Measurements from ENCODE around the gene NMRK2.

The NMRK2 gene

DNA sequence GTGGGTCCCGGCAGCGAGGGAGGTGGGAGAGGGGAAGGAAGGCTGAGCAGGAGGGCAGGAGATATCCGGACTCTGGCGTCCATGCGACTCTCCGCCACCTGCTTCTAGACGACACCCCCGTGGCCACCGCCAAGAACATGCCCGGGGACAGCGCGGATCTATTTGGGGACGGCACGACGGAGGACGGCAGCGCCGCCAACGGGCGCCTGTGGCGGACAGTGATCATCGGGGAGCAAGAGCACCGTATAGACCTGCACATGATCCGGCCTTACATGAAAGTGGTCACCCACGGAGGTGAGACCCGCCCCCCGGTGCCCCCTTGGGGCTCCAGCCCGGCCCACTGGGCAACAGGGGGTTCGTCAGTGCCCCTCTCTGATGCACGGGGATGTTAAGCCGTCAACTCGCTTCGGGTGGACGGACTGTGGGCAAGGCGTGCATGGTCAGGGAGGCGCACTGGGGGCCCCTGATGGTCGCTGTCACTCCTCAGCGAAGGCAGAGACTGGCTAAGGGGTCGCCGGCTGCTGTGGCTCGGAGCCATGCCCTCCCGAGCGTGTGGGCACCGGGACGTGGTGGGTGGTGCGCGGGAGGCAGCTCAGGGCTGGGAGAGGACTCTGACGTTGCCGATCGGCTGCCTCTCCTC lies 25.1 kb upstream of the NMRK2 start:
- no peak overlapping the region for H3K27ac ChIP-seq (ENCODE audit: low read depth, low read length)
- peaks cover 54% of the 10 kb centered on the region for H3K36me3 ChIP-seq (ENCODE audit: control insufficient read depth, insufficient read depth, low read length)
- no peak overlapping the region for H3K4me3 ChIP-seq (ENCODE audit: low read depth, low read length)
- H3K27me3 ChIP-seq (ENCODE audit: control insufficient read depth, insufficient read depth, low read length): no peaks in the 10 kb centered on the region
- no peak overlapping the region for H3K9ac ChIP-seq (ENCODE audit: low read depth, low read length)
- no peaks in the 10 kb centered on the region for H3K4me1 ChIP-seq (ENCODE audit: control insufficient read depth, insufficient read depth, low read length)
- peaks cover 13% of the 10 kb centered on the region for H3K9me3 ChIP-seq (ENCODE audit: control insufficient read depth, insufficient read depth, low read length)

DNA sequence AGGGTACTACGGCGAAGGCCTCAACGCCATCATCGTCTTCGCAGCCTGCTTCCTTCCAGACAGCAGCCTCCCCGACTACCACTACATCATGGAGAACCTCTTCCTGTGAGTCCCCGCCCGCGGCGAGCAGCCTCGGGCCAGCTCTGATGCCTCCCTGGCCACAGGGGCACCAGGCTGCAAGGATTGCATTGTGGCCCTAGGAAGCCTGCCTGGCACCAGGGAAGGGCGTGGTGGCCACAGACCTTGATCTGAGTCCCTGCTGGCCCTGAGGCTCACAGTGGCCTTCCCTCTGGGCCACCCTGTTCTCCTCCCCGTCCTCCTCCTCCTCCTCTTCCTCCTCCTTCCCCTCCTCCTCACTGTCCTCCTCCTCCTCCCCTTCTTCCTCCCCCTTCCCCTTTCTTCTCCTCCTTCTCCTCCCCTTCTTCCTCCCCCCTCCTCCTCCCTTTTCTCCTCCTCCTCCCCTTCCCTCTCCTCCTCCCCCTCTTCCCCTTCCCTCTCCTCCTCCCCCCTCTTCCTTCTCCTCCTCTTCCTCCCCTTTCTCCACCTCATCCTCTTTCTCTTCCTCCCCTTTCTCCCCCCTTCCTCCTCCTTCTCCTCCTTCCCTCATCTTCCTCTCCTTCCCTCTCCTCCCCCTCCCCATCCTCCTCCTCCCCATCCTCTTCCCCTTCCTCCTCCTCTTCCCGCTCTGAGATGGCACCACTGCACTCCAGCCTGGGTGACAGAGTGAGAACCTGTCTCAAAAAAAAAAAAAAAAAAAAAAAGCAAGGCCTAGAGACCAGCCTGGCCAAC lies 24.4 kb upstream of the NMRK2 start:
- Histone ChIP-seq H3K9me3 (ENCODE audit: control insufficient read depth, insufficient read depth, low read length) (peaks cover 13% of the 10 kb centered on the region), H3K4me3 (ENCODE audit: low read depth, low read length) (no peak overlapping the region), H3K9ac (ENCODE audit: low read depth, low read length) (no peak overlapping the region), H3K4me1 (ENCODE audit: control insufficient read depth, insufficient read depth, low read length) (no peaks in the 10 kb centered on the region), H3K27ac (ENCODE audit: low read depth, low read length) (no peak overlapping the region), H3K27me3 (ENCODE audit: control insufficient read depth, insufficient read depth, low read length) (no peaks in the 10 kb centered on the region), H3K36me3 (ENCODE audit: control insufficient read depth, insufficient read depth, low read length) (peaks cover 59% of the 10 kb centered on the region)

DNA sequence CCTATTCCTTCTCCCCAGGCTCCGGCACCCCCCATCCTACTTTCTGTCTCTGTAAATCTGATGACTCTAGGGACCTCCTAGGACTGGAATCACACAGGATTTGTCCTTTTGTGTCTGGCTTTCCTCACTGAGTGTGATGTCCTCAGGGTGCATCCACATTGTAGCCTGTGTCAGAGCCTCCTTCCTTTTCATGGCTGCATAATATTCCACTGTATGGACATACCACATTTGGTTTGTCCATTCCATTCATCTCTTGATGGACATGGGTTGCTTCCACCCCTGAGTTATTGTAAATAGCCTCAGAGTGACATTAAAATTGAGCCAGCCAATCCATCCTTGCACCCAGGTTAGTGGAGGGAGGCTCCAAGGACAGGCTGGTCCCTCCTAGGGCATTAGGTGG lies 22.8 kb upstream of the NMRK2 start:
- Histone ChIP-seq H3K36me3 (ENCODE audit: control insufficient read depth, insufficient read depth, low read length) (peaks cover 59% of the 10 kb centered on the region), H3K4me3 (ENCODE audit: low read depth, low read length) (no peak overlapping the region), H3K27ac (ENCODE audit: low read depth, low read length) (no peak overlapping the region), H3K9me3 (ENCODE audit: control insufficient read depth, insufficient read depth, low read length) (peaks cover 13% of the 10 kb centered on the region), H3K27me3 (ENCODE audit: control insufficient read depth, insufficient read depth, low read length) (no peaks in the 10 kb centered on the region), H3K4me1 (ENCODE audit: control insufficient read depth, insufficient read depth, low read length) (no peaks in the 10 kb centered on the region), H3K9ac (ENCODE audit: low read depth, low read length) (no peak overlapping the region)

DNA sequence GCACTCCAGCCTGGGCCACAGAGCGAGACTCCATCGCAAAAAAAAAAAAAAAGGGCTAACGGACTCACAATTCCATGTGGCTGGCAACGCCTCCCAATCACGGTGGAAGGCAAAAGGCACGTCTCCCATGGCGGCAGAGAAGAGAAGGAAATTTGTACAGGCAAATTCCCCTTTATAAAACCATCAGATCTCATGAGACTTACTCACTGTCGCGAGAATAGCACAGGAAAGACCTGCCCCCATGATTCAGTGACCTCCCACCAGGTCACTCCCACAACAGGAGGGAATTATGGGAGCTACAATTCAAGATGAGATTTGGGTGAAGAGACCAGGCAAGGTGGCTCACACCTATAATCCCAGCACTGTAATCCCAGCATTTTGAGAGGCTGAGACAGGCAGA lies 18.7 kb upstream of the NMRK2 start:
- Histone ChIP-seq H3K9ac (ENCODE audit: low read depth, low read length) (no peak overlapping the region), H3K9me3 (ENCODE audit: control insufficient read depth, insufficient read depth, low read length) (peaks cover 12% of the 10 kb centered on the region), H3K4me1 (ENCODE audit: control insufficient read depth, insufficient read depth, low read length) (no peaks in the 10 kb centered on the region), H3K36me3 (ENCODE audit: control insufficient read depth, insufficient read depth, low read length) (peaks cover 53% of the 10 kb centered on the region), H3K27me3 (ENCODE audit: control insufficient read depth, insufficient read depth, low read length) (no peaks in the 10 kb centered on the region), H3K4me3 (ENCODE audit: low read depth, low read length) (no peak overlapping the region), H3K27ac (ENCODE audit: low read depth, low read length) (no peak overlapping the region)

DNA sequence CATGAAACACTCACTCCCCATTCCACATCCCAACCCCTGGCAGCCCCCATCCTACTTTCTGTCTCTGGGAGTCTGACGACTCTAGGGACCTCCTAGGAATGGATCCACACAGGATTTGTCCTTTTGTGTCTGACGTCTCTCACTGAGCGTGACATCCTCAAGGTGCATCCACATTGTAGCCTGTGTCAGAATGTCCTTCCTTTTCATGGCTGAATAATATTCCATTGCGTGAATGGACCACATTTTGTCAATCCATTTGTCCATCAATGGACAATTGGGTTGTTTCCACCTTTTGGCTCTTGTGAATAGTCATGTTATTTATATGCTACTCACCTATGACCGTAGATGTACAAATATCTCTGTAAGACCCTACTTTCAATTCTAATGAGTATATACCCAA lies 16.8 kb upstream of the NMRK2 start:
- Histone ChIP-seq H3K27ac (ENCODE audit: low read depth, low read length) (no peak overlapping the region), H3K36me3 (ENCODE audit: control insufficient read depth, insufficient read depth, low read length) (peaks cover 50% of the 10 kb centered on the region), H3K27me3 (ENCODE audit: control insufficient read depth, insufficient read depth, low read length) (no peaks in the 10 kb centered on the region), H3K4me1 (ENCODE audit: control insufficient read depth, insufficient read depth, low read length) (no peaks in the 10 kb centered on the region), H3K9me3 (ENCODE audit: control insufficient read depth, insufficient read depth, low read length) (no peaks in the 10 kb centered on the region), H3K4me3 (ENCODE audit: low read depth, low read length) (no peak overlapping the region), H3K9ac (ENCODE audit: low read depth, low read length) (no peak overlapping the region)

DNA sequence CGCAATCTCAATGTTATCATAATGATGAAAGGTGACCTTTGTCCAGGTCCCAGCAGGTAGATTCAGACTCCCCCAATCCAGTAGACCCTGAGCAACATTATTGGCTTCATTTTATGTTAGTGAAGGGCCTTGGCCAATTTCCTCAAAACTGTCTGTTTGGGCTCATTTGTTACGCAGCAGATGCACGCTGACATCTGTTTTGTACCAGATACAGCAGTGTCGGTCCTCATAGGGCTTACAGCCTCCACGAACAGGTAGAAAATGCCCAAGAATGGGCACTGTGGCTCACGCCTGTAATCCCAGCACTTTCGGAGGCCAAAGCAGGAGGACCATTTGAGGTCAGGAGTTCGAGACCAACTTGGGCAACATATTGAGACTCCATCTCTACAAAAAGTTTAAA lies 13.1 kb upstream of the NMRK2 start:
- no peak overlapping the region for H3K4me3 ChIP-seq (ENCODE audit: low read depth, low read length)
- peaks cover 47% of the 10 kb centered on the region for H3K36me3 ChIP-seq (ENCODE audit: control insufficient read depth, insufficient read depth, low read length)
- no peaks in the 10 kb centered on the region for H3K4me1 ChIP-seq (ENCODE audit: control insufficient read depth, insufficient read depth, low read length)
- no peak overlapping the region for H3K27ac ChIP-seq (ENCODE audit: low read depth, low read length)
- H3K9ac ChIP-seq (ENCODE audit: low read depth, low read length): no peak overlapping the region
- H3K27me3 ChIP-seq (ENCODE audit: control insufficient read depth, insufficient read depth, low read length): no peaks in the 10 kb centered on the region
- H3K9me3 ChIP-seq (ENCODE audit: control insufficient read depth, insufficient read depth, low read length): no peaks in the 10 kb centered on the region

DNA sequence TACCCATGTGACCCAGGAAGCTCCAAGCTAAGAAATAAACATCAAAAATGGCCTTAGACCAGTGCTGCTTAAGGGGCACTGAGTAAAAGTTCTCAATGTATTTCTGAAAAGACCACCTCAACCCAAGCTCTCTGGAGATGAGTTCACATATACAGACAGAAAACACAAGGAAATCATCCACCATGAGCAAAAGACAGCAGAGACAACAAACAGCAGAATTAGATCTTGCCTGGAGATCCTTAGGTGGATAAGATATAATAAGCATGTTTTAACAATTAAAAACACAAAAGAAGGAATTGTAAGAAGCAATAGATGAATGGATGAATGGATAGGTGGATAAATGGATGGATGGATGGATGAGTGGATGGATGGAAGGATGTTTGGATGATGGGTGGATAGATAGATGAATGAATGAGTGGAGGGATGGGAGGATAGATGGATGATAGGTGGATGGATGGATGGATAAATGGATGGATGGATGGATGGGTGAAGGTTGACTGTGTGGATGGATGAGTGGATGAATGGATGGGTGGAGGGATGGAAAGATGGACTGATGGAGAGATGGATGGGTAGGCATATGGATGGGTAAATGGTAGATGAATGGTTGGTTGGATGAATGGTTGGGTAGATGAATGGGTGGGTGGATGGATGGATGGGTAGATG lies 9.6 kb upstream of the NMRK2 start:
- H3K36me3 ChIP-seq (ENCODE audit: control insufficient read depth, insufficient read depth, low read length): peaks cover 42% of the 10 kb centered on the region
- H3K9me3 ChIP-seq (ENCODE audit: control insufficient read depth, insufficient read depth, low read length): no peaks in the 10 kb centered on the region
- no peaks in the 10 kb centered on the region for H3K4me1 ChIP-seq (ENCODE audit: control insufficient read depth, insufficient read depth, low read length)

DNA sequence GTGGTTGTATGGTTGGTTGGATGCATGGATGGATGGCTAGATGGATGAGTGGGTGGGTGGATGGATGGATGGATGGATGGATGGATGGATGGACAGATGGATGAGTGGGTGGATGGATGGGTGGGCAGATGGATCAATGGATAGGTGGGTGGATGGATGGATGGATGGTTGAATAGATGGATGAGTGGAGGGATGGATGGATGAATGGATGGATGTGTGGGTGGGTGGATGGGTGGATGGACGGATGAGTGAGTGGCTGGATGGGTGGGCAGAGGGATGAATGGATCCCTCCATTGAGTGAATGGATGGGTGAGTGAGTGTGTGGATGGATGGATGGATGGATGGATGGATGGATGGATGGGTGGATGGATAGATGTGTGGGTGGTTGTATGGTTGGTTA lies 9.0 kb upstream of the NMRK2 start:
- H3K36me3 ChIP-seq (ENCODE audit: control insufficient read depth, insufficient read depth, low read length): peaks cover 36% of the 10 kb centered on the region
- no peak overlapping the region for H3K9ac ChIP-seq (ENCODE audit: low read depth, low read length)
- no peaks in the 10 kb centered on the region for H3K4me1 ChIP-seq (ENCODE audit: control insufficient read depth, insufficient read depth, low read length)
- no peaks in the 10 kb centered on the region for H3K9me3 ChIP-seq (ENCODE audit: control insufficient read depth, insufficient read depth, low read length)
- no peak overlapping the region for H3K4me3 ChIP-seq (ENCODE audit: low read depth, low read length)
- H3K27me3 ChIP-seq (ENCODE audit: control insufficient read depth, insufficient read depth, low read length): no peaks in the 10 kb centered on the region
- no peak overlapping the region for H3K27ac ChIP-seq (ENCODE audit: low read depth, low read length)

More for the DNA sequence above, 9.6 kb upstream of the NMRK2 start:
- Histone ChIP-seq H3K9ac (ENCODE audit: low read depth, low read length) (no peak overlapping the region), H3K27me3 (ENCODE audit: control insufficient read depth, insufficient read depth, low read length) (no peaks in the 10 kb centered on the region), H3K27ac (ENCODE audit: low read depth, low read length) (no peak overlapping the region), H3K4me3 (ENCODE audit: low read depth, low read length) (no peak overlapping the region)

DNA sequence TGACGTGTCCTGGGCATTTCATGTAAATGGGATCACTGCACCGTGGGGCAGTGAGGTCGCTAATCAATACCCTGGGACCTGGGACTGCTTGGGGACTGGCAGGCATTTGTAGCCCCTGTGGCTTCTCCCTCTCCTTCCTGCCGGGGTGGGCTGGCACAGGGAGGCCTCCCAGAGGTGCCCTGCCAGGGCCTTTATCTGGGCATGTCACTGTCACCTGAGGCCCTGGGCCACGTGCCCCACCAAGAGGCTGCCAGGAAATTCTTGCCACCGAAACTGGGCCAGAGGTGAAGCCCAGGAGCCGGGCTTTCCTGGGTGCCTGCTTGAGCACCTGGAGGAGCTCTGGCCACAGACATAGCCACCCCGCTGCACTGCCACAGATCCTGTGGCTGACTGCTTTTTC lies 1.8 kb upstream of the NMRK2 start:
- no peaks in the 10 kb centered on the region for H3K9me3 ChIP-seq (ENCODE audit: control insufficient read depth, insufficient read depth, low read length)
- H3K4me3 ChIP-seq (ENCODE audit: low read depth, low read length): no peak overlapping the region
- H3K36me3 ChIP-seq (ENCODE audit: control insufficient read depth, insufficient read depth, low read length): 0 out of 2 replicates have a peak, but pooled peaks cover 3% of the 10 kb centered on the region
- H3K27me3 ChIP-seq (ENCODE audit: control insufficient read depth, insufficient read depth, low read length): no peaks in the 10 kb centered on the region
- H3K27ac ChIP-seq (ENCODE audit: low read depth, low read length): no peak overlapping the region
- no peaks in the 10 kb centered on the region for H3K4me1 ChIP-seq (ENCODE audit: control insufficient read depth, insufficient read depth, low read length)
- no peak overlapping the region for H3K9ac ChIP-seq (ENCODE audit: low read depth, low read length)

DNA sequence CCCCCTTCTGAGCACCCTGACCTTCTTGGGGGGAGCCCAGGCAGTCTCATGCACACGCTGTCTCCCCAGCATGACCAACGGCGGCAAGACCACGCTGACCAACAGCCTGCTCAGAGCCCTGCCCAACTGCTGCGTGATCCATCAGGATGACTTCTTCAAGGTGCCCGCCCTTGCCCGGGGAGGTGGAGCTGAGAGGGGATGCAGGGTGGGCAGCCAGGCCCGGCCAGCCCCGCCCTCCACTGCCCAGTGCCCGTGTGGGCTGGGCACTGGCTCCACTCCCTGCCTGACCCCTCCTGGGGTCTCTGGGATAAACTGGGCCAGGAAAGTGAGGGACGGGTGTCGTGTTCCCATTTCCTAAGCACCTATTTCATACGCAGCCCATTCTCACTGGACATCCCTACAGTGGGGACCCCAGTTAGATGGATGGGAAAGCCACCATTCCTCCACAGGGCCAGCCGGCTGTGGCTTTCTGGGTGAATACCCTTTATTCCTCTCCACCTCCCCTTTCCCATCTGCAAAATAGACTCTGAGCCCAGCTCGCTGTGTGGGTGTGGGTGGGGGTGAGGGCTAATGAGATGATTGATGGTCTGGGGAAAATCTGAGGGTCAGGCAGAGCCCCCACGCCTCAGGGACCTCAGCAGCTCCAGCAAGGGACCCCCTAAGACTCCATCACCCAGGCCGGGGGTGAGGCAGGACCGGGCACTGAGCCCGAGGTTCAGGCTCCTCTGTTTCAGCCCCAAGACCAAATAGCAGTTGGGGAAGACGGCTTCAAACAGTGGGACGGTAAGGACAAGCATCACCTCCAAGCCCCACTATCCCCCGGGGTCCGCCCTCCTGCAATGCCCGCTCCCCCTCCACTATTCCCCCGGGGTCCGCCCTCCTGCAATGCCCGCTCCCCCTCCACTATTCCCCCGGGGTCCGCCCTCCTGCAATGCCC lies 3.9 kb downstream of the NMRK2 start:
- H3K9me3 ChIP-seq (ENCODE audit: control insufficient read depth, insufficient read depth, low read length): no peaks in the 10 kb centered on the region
- H3K36me3 ChIP-seq (ENCODE audit: control insufficient read depth, insufficient read depth, low read length): peaks cover 34% of the 10 kb centered on the region
- H3K9ac ChIP-seq (ENCODE audit: low read depth, low read length): no peak overlapping the region
- H3K27ac ChIP-seq (ENCODE audit: low read depth, low read length): no peak overlapping the region
- no peaks in the 10 kb centered on the region for H3K4me1 ChIP-seq (ENCODE audit: control insufficient read depth, insufficient read depth, low read length)
- H3K27me3 ChIP-seq (ENCODE audit: control insufficient read depth, insufficient read depth, low read length): no peaks in the 10 kb centered on the region
- H3K4me3 ChIP-seq (ENCODE audit: low read depth, low read length): no peak overlapping the region

Measured in HUES48 (cell line).